Liver (tissue), 9 donors: ENCODE data around the gene WFIKKN2. TPM values are rescaled to one million over a fixed set of nuclear protein-coding genes. Genes with fewer than 3 reads are reported as not detected.

ENCODE experiments used
- DNase-seq: peaks from one replicate; pipeline ENCODE4 v3.0.0-alpha.2; 2017; ENCODE audit warnings: low spot score
- H3K27ac ChIP-seq, 2 donors: one replicate each; pipeline ENCODE4 v1.7.0; 2013; ENCODE audit warnings: inconsistent platforms in 2 of 2, low read length in 2 of 2, control low read depth in 1 of 2, low read depth in 1 of 2, mild to moderate bottlenecking in 1 of 2
- H3K27me3 ChIP-seq, 4 donors: one replicate each; pipeline versions ENCODE4 v1.6.1 to v1.7.0; 2013; ENCODE audit warnings: low read length in 3 of 4, inconsistent platforms in 1 of 4, mild to moderate bottlenecking in 1 of 4, moderate library complexity in 1 of 4; ENCODE audit not compliant: control insufficient read depth in 4 of 4, insufficient read depth in 4 of 4
- H3K36me3 ChIP-seq, 4 donors: one replicate each; pipeline versions ENCODE4 v1.6.1 to v1.7.0; 2013; ENCODE audit warnings: low read length in 3 of 4, mild to moderate bottlenecking in 3 of 4, low read depth in 1 of 4, moderate library complexity in 1 of 4; ENCODE audit not compliant: control insufficient read depth in 4 of 4, insufficient read depth in 3 of 4
- H3K4me1 ChIP-seq, 4 donors: one replicate each; pipeline versions ENCODE4 v1.6.1 to v1.7.0; 2013; ENCODE audit warnings: low read length in 3 of 4, mild to moderate bottlenecking in 3 of 4, moderate library complexity in 1 of 4; ENCODE audit not compliant: control insufficient read depth in 4 of 4, insufficient read depth in 4 of 4
- H3K4me3 ChIP-seq, 3 donors: one replicate each; pipeline versions ENCODE4 v1.6.1 to v1.7.0; 2013; ENCODE audit warnings: low read length in 3 of 3, control low read depth in 1 of 3, low read depth in 1 of 3, mild to moderate bottlenecking in 1 of 3
- H3K9ac ChIP-seq, 2 donors: one replicate each; pipeline ENCODE4 v1.7.0; 2013; ENCODE audit warnings: low read length in 2 of 2, mild to moderate bottlenecking in 2 of 2, moderate library complexity in 2 of 2, control low read depth in 1 of 2, low read depth in 1 of 2
- H3K9me3 ChIP-seq, 4 donors: one replicate each; pipeline versions ENCODE4 v1.6.1 to v1.7.0; 2013; ENCODE audit warnings: low read length in 3 of 4; ENCODE audit not compliant: control insufficient read depth in 4 of 4
- ATF3 ChIP-seq: IDR thresholded peaks from 2 replicates; pipeline ENCODE4 v1.6.1; 2016; ENCODE audit warnings: antibody characterized with exemption
- CTCF ChIP-seq: fragments of 150-350 bp; IDR thresholded peaks from 2 replicates; pipeline ENCODE4 v1.5.1; 2017; ENCODE audit warnings: improper control_type of control experiment, low read depth, low read length; ENCODE audit not compliant: missing input control
- EGR1 ChIP-seq, 2 donors: IDR thresholded peaks; 2 replicates each; pipeline ENCODE4 v1.6.1; 2016 to 2018; ENCODE audit warnings: antibody characterized with exemption in 2 of 2, low read depth in 2 of 2
- FOXA1 ChIP-seq: IDR thresholded peaks from 2 replicates; pipeline ENCODE4 v1.6.1; 2016; ENCODE audit warnings: antibody characterized with exemption
- FOXA2 ChIP-seq: IDR thresholded peaks from 2 replicates; pipeline ENCODE4 v1.6.1; 2016; ENCODE audit warnings: antibody characterized with exemption
- GABPA ChIP-seq, 2 donors: IDR thresholded peaks in 1 of 2; conservative IDR thresholded peaks in 1 of 2; 2 replicates each; pipeline ENCODE4 v1.6.1; 2016; ENCODE audit warnings: antibody characterized with exemption in 2 of 2, mild to moderate bottlenecking in 1 of 2, moderate library complexity in 1 of 2
- HNF4A ChIP-seq, 2 donors: conservative IDR thresholded peaks; 2 replicates each; pipeline ENCODE4 v1.6.1; 2016; ENCODE audit warnings: antibody characterized with exemption in 2 of 2, mild to moderate bottlenecking in 2 of 2
- HNF4G ChIP-seq: IDR thresholded peaks from 2 replicates; pipeline ENCODE4 v1.6.1; 2016; ENCODE audit warnings: antibody characterized with exemption
- JUND ChIP-seq, 2 donors: IDR thresholded peaks; 2 replicates each; pipeline ENCODE4 v1.6.1; 2016; ENCODE audit warnings: antibody characterized with exemption in 2 of 2
- MAX ChIP-seq: IDR thresholded peaks from 2 replicates; pipeline ENCODE4 v1.6.1; 2016; ENCODE audit warnings: antibody characterized with exemption
- NR2F2 ChIP-seq: IDR thresholded peaks from 2 replicates; pipeline ENCODE4 v1.6.1; 2016; ENCODE audit warnings: antibody characterized with exemption
- RAD21 ChIP-seq, 2 donors: IDR thresholded peaks; 2 replicates each; pipeline ENCODE4 v1.6.1; 2016; ENCODE audit warnings: antibody characterized with exemption in 2 of 2, mild to moderate bottlenecking in 2 of 2
- REST ChIP-seq: IDR thresholded peaks from 2 replicates; pipeline ENCODE4 v1.6.1; 2016; ENCODE audit warnings: antibody characterized with exemption, mild to moderate bottlenecking
- RXRA ChIP-seq, 2 donors: IDR thresholded peaks; 2 replicates each; pipeline ENCODE4 v1.6.1; 2017 to 2018; ENCODE audit warnings: antibody characterized with exemption in 2 of 2, mild to moderate bottlenecking in 1 of 2
- SP1 ChIP-seq: IDR thresholded peaks from 2 replicates; pipeline ENCODE4 v1.6.1; 2018; ENCODE audit warnings: antibody characterized with exemption, mild to moderate bottlenecking
- TAF1 ChIP-seq: conservative IDR thresholded peaks from 2 replicates; pipeline ENCODE4 v1.6.1; 2016; ENCODE audit warnings: antibody characterized with exemption, mild to moderate bottlenecking
- YY1 ChIP-seq: IDR thresholded peaks from 2 replicates; pipeline ENCODE4 v1.6.1; 2016; ENCODE audit warnings: antibody characterized with exemption, mild to moderate bottlenecking
- ZBTB33 ChIP-seq: IDR thresholded peaks from 2 replicates; pipeline ENCODE4 v1.6.1; 2016; ENCODE audit warnings: antibody characterized with exemption
- WGBS: extraction: QIAGEN DNeasy Blood & Tissue Kit; methylation state at CpG from one replicate; pipeline ENCODE4 v1.1.7; 2013; 5-methylcytosine and 5-hydroxymethylcytosine counted together
- polyA plus RNA-seq, 2 donors: library from polyadenylated mRNA; stranded (reverse) in 1 of 2; unstranded in 1 of 2; fragments of 200-250 nt in 1 of 2; fragments of >200 nt in 1 of 2; fragmentation: Nextera tagmentation in 1 of 2; extraction: Ambion mirVana in 1 of 2; gene quantifications; one replicate each; pipeline versions ENCODE4 v1.2.1 to v1.2.3, GENCODE V29; 2013 to 2015
- total RNA-seq, 2 donors: library from RNA; depleted of rRNA; stranded (reverse); fragments of >200 nt; gene quantifications; one replicate each; pipeline ENCODE4 v1.2.3, GENCODE V29; 2014
- donor health status: healthy.
- donor health status: healthy.
- donor health status: healthy.
- donor health status: healthy.
- donor health status: healthy.

The WFIKKN2 gene
- total and polyA plus RNA-seq, 4 donors, result 0.02 to 0.19 (median 0.07) TPM; not detected in 1

- Histone ChIP-seq H3K27ac (peak overlapping the region; percentile 74 to 76), H3K36me3 (peaks cover 0 to 1% (median 0%) of the 10 kb centered on the region in 4 donors), H3K4me1 (peaks cover 4 to 47% (median 38%) of the 10 kb centered on the region in 4 donors), H3K4me3 (no peak overlapping the region), H3K9ac (peak overlapping the region; percentile 5 to 80), H3K27me3 (no peaks in the 10 kb centered on the region), H3K9me3 (no peaks in the 10 kb centered on the region)
- DNase-seq, result no peak
- 48% methylated on average over 6 of the region's 6 CpGs for WGBS
- peak; percentile 42 for TF ChIP-seq SP1
- TF ChIP-seq YY1, result peak; percentile 95
- peak; percentile 40 to 68 for TF ChIP-seq HNF4A (conservative IDR thresholded peaks at IDR 0.05)
- peak; percentile 36 to 45 for TF ChIP-seq RAD21 (IDR thresholded peaks at IDR 0.05)
- peak in 1 of 2 donors; percentile 36 for TF ChIP-seq JUND (IDR thresholded peaks at IDR 0.05)
- peak; percentile 48 for TF ChIP-seq FOXA1
- TF ChIP-seq RXRA (IDR thresholded peaks at IDR 0.05), result peak; percentile 39 to 76
- TF ChIP-seq HNF4G, result no peak
- peak; percentile 60 for TF ChIP-seq FOXA2
- no peak for TF ChIP-seq ATF3
- TF ChIP-seq CTCF, result no peak
- TF ChIP-seq REST, result peak; percentile 70
Measured at GRCh38 chr17:50855708-50856330, 20.4 kb downstream of the WFIKKN2 start.

GRCh38 chr17:50856431-50856830 lies 21.0 kb downstream of the WFIKKN2 start:
- no peaks in the 10 kb centered on the region for H3K27me3 ChIP-seq
- 66% methylated on average over 2 of the region's 2 CpGs for WGBS
- H3K4me1 ChIP-seq, result peaks cover 4 to 47% (median 39%) of the 10 kb centered on the region in 4 donors
- no peak overlapping the region for H3K4me3 ChIP-seq
- TF ChIP-seq ZBTB33 (no peak), FOXA2 (no peak), YY1 (no peak), HNF4A (conservative IDR thresholded peaks at IDR 0.05) (no peak), MAX (no peak), RAD21 (IDR thresholded peaks at IDR 0.05) (no peak), NR2F2 (no peak), TAF1 (no peak), GABPA (IDR thresholded peaks at IDR 0.05 in 1 of 2, conservative IDR thresholded peaks at IDR 0.05 in 1 of 2) (no peak), REST (no peak), HNF4G (no peak), EGR1 (IDR thresholded peaks at IDR 0.05; ENCODE audit: low read depth in 2 of 2) (no peak), ATF3 (no peak)
- peak overlapping the region; percentile 8 to 74 for H3K27ac ChIP-seq
- no peak for DNase-seq
- peaks cover 0 to 5% (median 3%) of the 10 kb centered on the region in 4 donors for H3K36me3 ChIP-seq
- H3K9me3 ChIP-seq, result no peaks in the 10 kb centered on the region
- peak overlapping the region in 1 of 2 donors; percentile 45 for H3K9ac ChIP-seq
